Caco-2 (cell line): ENCODE data around the gene COL13A1. TPM values are rescaled to one million over a fixed set of nuclear protein-coding genes. Genes with fewer than 3 reads are reported as not detected.

ENCODE experiments used
- BruUV-seq: library from RNA; stranded (reverse); fragments of 400-500 nt; replicated peaks from 2 replicates; lab custom pipeline; 2021; lab: Mats Ljungman, UMichigan
- CTCF ChIA-PET: fragments of 300-600 bp; sonication (Branson Sonifier 250); formaldehyde crosslinking; loops from one replicate; lab custom pipeline; 2022; ENCODE audit warnings: antibody characterized with exemption; lab: Charles Lee
- POLR2A ChIA-PET: fragments of 300-600 bp; sonication (Branson Sonifier 250); formaldehyde crosslinking; loops from one replicate; lab custom pipeline; 2022; ENCODE audit warnings: antibody characterized with exemption; lab: Charles Lee
- DNase-seq, 2 experiments: peaks; one replicate each; pipeline versions ENCODE4 v3.0.0 to v3.0.0-alpha.2; 2020 to 2022
- H3K27me3 ChIP-seq: replicated peaks from 2 replicates; pipeline ENCODE4 v1.6.0; 2011; ENCODE audit warnings: low read length; ENCODE audit not compliant: control insufficient read depth, insufficient read depth
- H3K36me3 ChIP-seq: 2 replicates; pipeline ENCODE4 v1.5.1; 2011; ENCODE audit warnings: low read length; ENCODE audit not compliant: control insufficient read depth, insufficient read depth
- H3K4me1 ChIP-seq: fragments of 250-450 bp; sonication (Bioruptor Pico); 2 replicates; pipeline ENCODE4 v1.5.1; 2020; ENCODE audit warnings: mild to moderate bottlenecking
- H3K4me3 ChIP-seq: 2 replicates; pipeline ENCODE4 v1.5.1; 2011; ENCODE audit warnings: low read depth, mild to moderate bottlenecking, control low read depth, low read length
- H3K9me3 ChIP-seq: fragments of 250-450 bp; sonication (Bioruptor Pico); 2 replicates; pipeline ENCODE4 v1.5.1; 2020; ENCODE audit warnings: mild to moderate bottlenecking, moderate library complexity
- H3K27ac Mint-ChIP-seq: one replicate; pipeline ENCODE4 v1.8.0; 2022; ENCODE audit warnings: mixed read lengths; ENCODE audit not compliant: unreplicated experiment
- H3K27me3 Mint-ChIP-seq: one replicate; pipeline ENCODE4 v1.8.0; 2022; ENCODE audit warnings: mixed read lengths; ENCODE audit not compliant: insufficient read depth, unreplicated experiment
- H3K36me3 Mint-ChIP-seq: one replicate; pipeline ENCODE4 v1.8.0; 2022; ENCODE audit warnings: mild to moderate bottlenecking, mixed read lengths; ENCODE audit not compliant: insufficient read depth, unreplicated experiment
- H3K4me1 Mint-ChIP-seq: one replicate; pipeline ENCODE4 v1.8.0; 2022; ENCODE audit warnings: low read depth, mixed read lengths; ENCODE audit not compliant: unreplicated experiment
- H3K4me3 Mint-ChIP-seq: one replicate; pipeline ENCODE4 v1.8.0; 2022; ENCODE audit warnings: mild to moderate bottlenecking, moderate library complexity, mixed read lengths; ENCODE audit not compliant: unreplicated experiment
- H3K9me3 Mint-ChIP-seq: one replicate; pipeline ENCODE4 v1.8.0; 2022; ENCODE audit warnings: mixed read lengths; ENCODE audit not compliant: unreplicated experiment
- intact Hi-C: fragments of 100-400 bp; cut with micrococcal nuclease; formaldehyde crosslinking; loops from one replicate; pipeline ENCODE4 v1.10.0; 2022; ENCODE audit not compliant: unreplicated experiment
- total RNA-seq: library from RNA; stranded (reverse); gene quantifications from 2 replicates; pipeline ENCODE4 v1.2.3, GENCODE V29; 2022
- TF ChIP-seq, protein P1 (sequence below), 2 experiments: fragments of 200-600 bp in 1 of 2; IDR thresholded peaks; 1 replicate in 1 of 2; 2 replicates in 1 of 2; pipeline versions ENCODE4 v1.5.1 to v1.8.0; 2011 to 2022; ENCODE audit warnings: antibody characterized with exemption in 1 of 2, control low read depth in 1 of 2, inconsistent platforms in 1 of 2, low read depth in 1 of 2, low read length in 1 of 2, mild to moderate bottlenecking in 1 of 2, moderate library complexity in 1 of 2; ENCODE audit not compliant: insufficient read depth in 1 of 2, severe bottlenecking in 1 of 2, unreplicated experiment in 1 of 2

The COL13A1 gene
- total RNA-seq, 1 experiment from 2014 or later, result not detected

DNA sequence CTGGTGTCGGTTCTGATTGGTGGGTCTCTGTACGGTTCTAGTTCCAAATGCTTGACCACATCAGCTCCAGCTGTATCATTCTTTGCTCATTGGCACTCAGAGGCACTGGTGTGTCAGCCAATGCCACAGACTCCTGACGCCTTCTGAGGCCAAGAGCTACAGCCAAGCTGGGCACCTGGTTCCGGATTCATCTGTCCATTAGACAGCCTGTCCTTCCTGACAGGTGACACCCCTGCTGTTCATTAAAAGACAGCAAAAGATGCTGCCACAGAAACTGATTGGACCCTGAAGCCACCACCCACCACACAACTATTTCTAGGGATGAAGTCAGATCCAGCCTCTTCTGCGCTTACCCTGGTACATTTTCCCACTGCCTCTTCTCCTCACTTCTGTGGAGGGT lies 35.6 kb downstream of the COL13A1 start:
- no peaks in the 10 kb centered on the region for H3K9me3 Mint-ChIP-seq
- CTCF ChIA-PET, result interaction anchor here (0.5 to 0.6 kb wide), 2 partner anchors 25 to 826 kb away, joined by 3 to 5 read pairs; no protein-coding TSS in a partner anchor
- peaks cover 12% of the 10 kb centered on the region for H3K4me1 ChIP-seq

DNA sequence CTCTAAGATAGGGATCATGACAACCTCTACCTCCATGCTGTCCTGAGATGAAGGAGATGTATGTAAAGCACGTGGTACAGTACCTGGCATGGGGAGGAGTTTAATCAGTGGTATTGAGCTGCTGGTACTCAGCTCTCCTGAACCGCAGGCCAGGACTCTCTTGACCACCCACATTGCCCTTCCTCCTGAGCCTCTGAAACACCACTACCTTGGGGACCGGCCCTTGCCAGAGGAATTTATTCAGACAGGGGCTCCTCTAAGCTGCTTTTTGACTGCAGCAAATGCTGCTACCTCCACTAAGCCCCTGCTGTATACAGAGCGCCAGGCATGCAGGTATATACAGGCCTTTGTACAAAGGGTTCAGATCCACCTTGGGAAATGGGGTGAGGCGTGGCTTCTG lies 36.7 kb downstream of the COL13A1 start:
- intact Hi-C loops, result no loop called here
- ChIA-PET POLR2A (no interaction called here), CTCF (interaction anchor here (0.6 to 1.2 kb wide), 3 partner anchors 112 to 269 kb away, joined by 3 to 4 read pairs (median 4); no protein-coding TSS in a partner anchor)
- Histone ChIP-seq H3K27me3 (peaks cover 3% of the 10 kb centered on the region; the same call in 1 of the 2 replicates), H3K4me1 (peaks cover 12% of the 10 kb centered on the region), H3K36me3 (no peaks in the 10 kb centered on the region), H3K4me3 (no peak overlapping the region), H3K9me3 (no peaks in the 10 kb centered on the region)
- Mint-ChIP-seq H3K4me1 (peaks cover 7% of the 10 kb centered on the region), H3K27ac (no peak overlapping the region), H3K9me3 (no peaks in the 10 kb centered on the region), H3K36me3 (no peaks in the 10 kb centered on the region), H3K27me3 (peaks cover 25% of the 10 kb centered on the region), H3K4me3 (no peak overlapping the region)
- DNase-seq, result no peak
- no TSS peak for BruUV-seq
- TF ChIP-seq, protein P1, sequence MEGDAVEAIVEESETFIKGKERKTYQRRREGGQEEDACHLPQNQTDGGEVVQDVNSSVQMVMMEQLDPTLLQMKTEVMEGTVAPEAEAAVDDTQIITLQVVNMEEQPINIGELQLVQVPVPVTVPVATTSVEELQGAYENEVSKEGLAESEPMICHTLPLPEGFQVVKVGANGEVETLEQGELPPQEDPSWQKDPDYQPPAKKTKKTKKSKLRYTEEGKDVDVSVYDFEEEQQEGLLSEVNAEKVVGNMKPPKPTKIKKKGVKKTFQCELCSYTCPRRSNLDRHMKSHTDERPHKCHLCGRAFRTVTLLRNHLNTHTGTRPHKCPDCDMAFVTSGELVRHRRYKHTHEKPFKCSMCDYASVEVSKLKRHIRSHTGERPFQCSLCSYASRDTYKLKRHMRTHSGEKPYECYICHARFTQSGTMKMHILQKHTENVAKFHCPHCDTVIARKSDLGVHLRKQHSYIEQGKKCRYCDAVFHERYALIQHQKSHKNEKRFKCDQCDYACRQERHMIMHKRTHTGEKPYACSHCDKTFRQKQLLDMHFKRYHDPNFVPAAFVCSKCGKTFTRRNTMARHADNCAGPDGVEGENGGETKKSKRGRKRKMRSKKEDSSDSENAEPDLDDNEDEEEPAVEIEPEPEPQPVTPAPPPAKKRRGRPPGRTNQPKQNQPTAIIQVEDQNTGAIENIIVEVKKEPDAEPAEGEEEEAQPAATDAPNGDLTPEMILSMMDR (IDR thresholded peaks at IDR 0.05; ENCODE audit: insufficient read depth in 1 of 2, low read depth in 1 of 2, low read length in 1 of 2, severe bottlenecking in 1 of 2, unreplicated experiment in 1 of 2), result no peak

More for the DNA sequence above, 35.6 kb downstream of the COL13A1 start:
- Mint-ChIP-seq H3K4me3 (no peak overlapping the region), H3K27ac (no peak overlapping the region), H3K27me3 (peaks cover 30% of the 10 kb centered on the region), H3K36me3 (no peaks in the 10 kb centered on the region), H3K4me1 (peaks cover 7% of the 10 kb centered on the region)
- TF ChIP-seq, protein P1 (IDR thresholded peaks at IDR 0.05; ENCODE audit: insufficient read depth in 1 of 2, low read depth in 1 of 2, low read length in 1 of 2, severe bottlenecking in 1 of 2, unreplicated experiment in 1 of 2), result no peak
- H3K4me3 ChIP-seq, result no peak overlapping the region
- no peaks in the 10 kb centered on the region for H3K9me3 ChIP-seq
- no peak for DNase-seq
- H3K36me3 ChIP-seq, result no peaks in the 10 kb centered on the region
- no TSS peak for BruUV-seq
- POLR2A ChIA-PET, result no interaction called here
- peaks cover 6% of the 10 kb centered on the region; the same call in 1 of the 2 replicates for H3K27me3 ChIP-seq
- intact Hi-C loops, result no loop called here

DNA sequence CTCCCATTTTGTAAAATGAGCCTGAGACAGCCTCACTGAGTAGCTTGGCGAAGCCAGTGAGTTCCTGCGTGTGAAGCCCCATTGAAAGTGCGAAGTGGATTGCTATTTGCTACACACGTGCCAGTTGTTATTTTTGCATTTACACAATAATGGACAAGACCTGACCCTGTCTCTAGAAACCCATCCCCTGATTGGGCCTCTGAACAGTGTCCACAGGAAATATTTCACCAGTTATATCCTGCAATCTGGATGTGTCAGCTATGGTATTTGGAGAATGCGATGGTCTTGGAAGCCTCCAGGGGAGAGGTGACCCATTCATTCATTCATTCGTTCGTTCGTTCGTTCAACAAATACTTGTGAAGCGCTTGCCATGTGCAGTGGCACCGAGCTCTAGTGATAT lies 37.1 kb downstream of the COL13A1 start:
- no peaks in the 10 kb centered on the region for H3K9me3 Mint-ChIP-seq
- no peaks in the 10 kb centered on the region for H3K9me3 ChIP-seq
- no peak overlapping the region for H3K27ac Mint-ChIP-seq
- no peak for DNase-seq
- ChIA-PET POLR2A (no interaction called here), CTCF (interaction anchor here (0.8 to 1.2 kb wide), 2 partner anchors 210 to 268 kb away, joined by 4 read pairs; no protein-coding TSS in a partner anchor)
- H3K4me1 Mint-ChIP-seq, result peaks cover 7% of the 10 kb centered on the region
- TF ChIP-seq, protein P1 (IDR thresholded peaks at IDR 0.05; ENCODE audit: insufficient read depth in 1 of 2, low read depth in 1 of 2, low read length in 1 of 2, severe bottlenecking in 1 of 2, unreplicated experiment in 1 of 2), result no peak
- intact Hi-C loops, result no loop called here
- H3K4me1 ChIP-seq, result peaks cover 12% of the 10 kb centered on the region
- H3K4me3 ChIP-seq, result no peak overlapping the region
- H3K36me3 Mint-ChIP-seq, result peaks cover 4% of the 10 kb centered on the region
- H3K36me3 ChIP-seq, result no peaks in the 10 kb centered on the region
- H3K27me3 Mint-ChIP-seq, result peaks cover 26% of the 10 kb centered on the region
- no peak overlapping the region for H3K4me3 Mint-ChIP-seq
- BruUV-seq, result no TSS peak
- H3K27me3 ChIP-seq, result peaks cover 3% of the 10 kb centered on the region; the same call in 1 of the 2 replicates
